BLaER1 treated with 17β-estradiol and CSF1 and Interleukin-3, amounts not matched to agents 10 nM and 100 nM (cell line): ENCODE data around the gene ZFYVE28.

Experiments used
- H3K27ac ChIP-seq, 11 experiments: shearing (Covaris generic); formaldehyde crosslinking; 2 replicates each; pipeline ENCODE4 v1.8.1; 2022
- H3K27me3 ChIP-seq, 11 experiments: shearing (Covaris generic); formaldehyde crosslinking; 2 replicates each; pipeline ENCODE4 v1.8.1; 2022
- H3K36me3 ChIP-seq, 11 experiments: shearing (Covaris generic); formaldehyde crosslinking; 2 replicates each; pipeline ENCODE4 v1.8.1; 2022
- H3K4me1 ChIP-seq, 10 experiments: shearing (Covaris generic); formaldehyde crosslinking; 2 replicates each; pipeline ENCODE4 v1.8.1; 2022
- H3K4me2 ChIP-seq, 11 experiments: shearing (Covaris generic); formaldehyde crosslinking; 2 replicates each; pipeline ENCODE4 v1.8.1; 2022
- H3K4me3 ChIP-seq, 10 experiments: shearing (Covaris generic); formaldehyde crosslinking; 2 replicates each; pipeline ENCODE4 v1.8.1; 2022
- H3K9ac ChIP-seq, 11 experiments: shearing (Covaris generic); formaldehyde crosslinking; 2 replicates each; pipeline ENCODE4 v1.8.1; 2022
- H3K9me3 ChIP-seq, 11 experiments: shearing (Covaris generic); formaldehyde crosslinking; replicated peaks in 1 of 11; 2 replicates each; pipeline ENCODE4 v1.8.1; 2022
- H4K20me1 ChIP-seq, 11 experiments: shearing (Covaris generic); formaldehyde crosslinking; 2 replicates each; pipeline ENCODE4 v1.8.1; 2022
- Cebpa-rat ChIP-seq, 11 experiments: shearing (Covaris generic); IDR thresholded peaks; 2 replicates each; pipeline ENCODE4 v1.8.1; 2022

Gene ZFYVE28

DNA sequence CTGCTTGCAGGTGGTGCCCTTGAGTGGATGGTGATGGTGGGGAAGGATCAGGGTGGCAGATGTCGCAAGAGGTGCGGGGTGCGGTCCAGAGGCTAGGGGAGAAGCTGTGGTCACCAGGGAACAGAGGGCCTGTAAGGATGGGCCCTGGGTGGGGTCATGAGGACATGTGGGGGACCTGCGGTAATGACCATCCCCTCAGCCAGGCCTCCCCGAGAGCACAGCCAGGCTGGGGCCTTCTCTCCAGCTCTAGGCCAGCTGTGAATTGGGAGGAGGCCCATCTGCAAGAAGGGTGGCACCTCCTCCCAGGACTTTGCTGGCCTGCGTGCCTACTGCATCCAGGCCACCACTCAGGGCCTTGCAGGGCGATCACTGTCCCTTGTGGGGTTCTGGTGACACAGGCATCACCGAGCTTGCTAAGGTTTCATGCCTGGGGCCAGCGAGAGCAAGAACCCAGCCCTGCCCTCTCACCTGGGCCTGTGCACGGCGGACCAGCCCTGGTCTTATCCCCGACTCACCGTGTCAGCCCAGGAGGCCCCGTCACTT, 122.5 kb downstream of the ZFYVE28 start:
- H3K9ac ChIP-seq: no peak overlapping the region; a peak in 1 of 22 replicates
- peak in 3 of 11 experiments; percentile 8 to 20 (median 18); a peak in 1 of 22 replicates for TF ChIP-seq Cebpa-rat (IDR thresholded peaks at IDR 0.05)
- H3K27me3 ChIP-seq: peaks cover 0 to 2% (median 0%) of the 10 kb centered on the region in 11 experiments; a peak in 2 of 22 replicates
- H4K20me1 ChIP-seq: peaks cover 0 to 16% (median 0%) of the 10 kb centered on the region in 11 experiments; a peak in 4 of 22 replicates
- H3K4me2 ChIP-seq: peak overlapping the region in 10 of 11 experiments; percentile 37 to 77 (median 73); a peak in 19 of 22 replicates
- peaks cover 0 to 10% (median 4%) of the 10 kb centered on the region in 11 experiments; a peak in 7 of 22 replicates for H3K9me3 ChIP-seq
- no peak overlapping the region for H3K27ac ChIP-seq
- H3K4me1 ChIP-seq: peaks cover 13 to 65% (median 50%) of the 10 kb centered on the region in 10 experiments
- no peaks in the 10 kb centered on the region for H3K36me3 ChIP-seq
- H3K4me3 ChIP-seq: no peak overlapping the region

DNA sequence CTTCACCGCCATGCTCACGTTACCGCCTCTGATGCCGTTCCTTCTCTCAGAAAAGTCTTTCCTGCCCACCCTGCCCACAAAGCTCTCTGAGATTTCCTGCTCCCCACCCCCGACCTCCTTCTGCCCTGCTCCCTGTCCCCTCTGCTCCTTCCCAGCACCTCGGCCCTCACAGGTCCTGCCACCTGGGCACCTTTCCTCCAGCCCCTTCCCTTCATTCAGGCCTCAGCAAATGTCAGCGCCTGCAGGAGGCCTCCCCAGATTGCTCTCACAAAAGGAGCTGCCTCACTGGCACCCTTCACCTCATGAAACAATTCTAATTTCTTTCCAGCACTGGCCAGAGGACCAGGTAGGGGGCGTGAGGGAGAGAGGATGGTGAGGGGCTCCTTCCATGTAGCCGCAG, 122.9 kb downstream of the ZFYVE28 start:
- H3K9ac ChIP-seq: no peak overlapping the region; a peak in 1 of 22 replicates
- TF ChIP-seq Cebpa-rat (IDR thresholded peaks at IDR 0.05): peak in 1 of 11 experiments; percentile 15; a peak in 1 of 22 replicates

DNA sequence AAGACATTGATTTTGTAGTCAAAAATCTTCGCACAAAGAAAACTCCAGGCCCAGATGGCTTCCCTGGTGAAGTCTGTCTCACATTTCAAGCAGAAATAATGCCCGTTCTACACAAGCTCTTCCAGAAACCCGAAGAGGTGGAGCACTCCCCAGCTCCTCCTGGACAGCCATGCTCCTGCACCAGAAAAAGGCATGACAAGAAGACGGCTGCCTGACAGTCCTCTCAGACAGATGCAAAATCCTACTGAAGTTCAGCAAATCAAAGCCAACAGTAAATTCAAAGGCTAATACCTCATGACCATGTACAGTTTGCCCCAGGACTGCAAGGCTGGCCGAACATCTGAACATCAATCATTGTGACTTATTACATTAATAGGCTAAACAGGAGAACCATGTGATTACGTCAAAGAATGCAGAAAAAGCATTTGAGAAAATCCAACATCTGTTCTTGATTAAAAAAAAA, 125.8 kb downstream of the ZFYVE28 start:
- Histone ChIP-seq H3K4me2 (peak overlapping the region in 2 of 11 experiments; percentile 90 to 95; a peak in 1 of 22 replicates), H3K27me3 (peaks cover 0 to 13% (median 0%) of the 10 kb centered on the region in 11 experiments; a peak in 4 of 22 replicates), H3K9ac (no peak overlapping the region), H3K27ac (no peak overlapping the region), H4K20me1 (peaks cover 0 to 24% (median 0%) of the 10 kb centered on the region in 11 experiments; a peak in 5 of 22 replicates), H3K4me1 (peaks cover 25 to 66% (median 59%) of the 10 kb centered on the region in 10 experiments), H3K36me3 (no peaks in the 10 kb centered on the region), H3K9me3 (peaks cover 0 to 10% (median 4%) of the 10 kb centered on the region in 11 experiments; a peak in 7 of 22 replicates), H3K4me3 (no peak overlapping the region)
- no peak for TF ChIP-seq Cebpa-rat (IDR thresholded peaks at IDR 0.05)

More for the DNA sequence above, 122.9 kb downstream of the ZFYVE28 start:
- Histone ChIP-seq H3K9me3 (peaks cover 0 to 10% (median 4%) of the 10 kb centered on the region in 11 experiments; a peak in 7 of 22 replicates), H4K20me1 (peaks cover 0 to 18% (median 3%) of the 10 kb centered on the region in 11 experiments; a peak in 5 of 22 replicates), H3K27ac (no peak overlapping the region), H3K4me1 (peaks cover 17 to 65% (median 54%) of the 10 kb centered on the region in 10 experiments), H3K4me3 (no peak overlapping the region), H3K27me3 (peaks cover 0 to 6% (median 0%) of the 10 kb centered on the region in 11 experiments; a peak in 4 of 22 replicates), H3K36me3 (no peaks in the 10 kb centered on the region), H3K4me2 (peak overlapping the region in 10 of 11 experiments; percentile 37 to 77 (median 73); a peak in 20 of 22 replicates)

DNA sequence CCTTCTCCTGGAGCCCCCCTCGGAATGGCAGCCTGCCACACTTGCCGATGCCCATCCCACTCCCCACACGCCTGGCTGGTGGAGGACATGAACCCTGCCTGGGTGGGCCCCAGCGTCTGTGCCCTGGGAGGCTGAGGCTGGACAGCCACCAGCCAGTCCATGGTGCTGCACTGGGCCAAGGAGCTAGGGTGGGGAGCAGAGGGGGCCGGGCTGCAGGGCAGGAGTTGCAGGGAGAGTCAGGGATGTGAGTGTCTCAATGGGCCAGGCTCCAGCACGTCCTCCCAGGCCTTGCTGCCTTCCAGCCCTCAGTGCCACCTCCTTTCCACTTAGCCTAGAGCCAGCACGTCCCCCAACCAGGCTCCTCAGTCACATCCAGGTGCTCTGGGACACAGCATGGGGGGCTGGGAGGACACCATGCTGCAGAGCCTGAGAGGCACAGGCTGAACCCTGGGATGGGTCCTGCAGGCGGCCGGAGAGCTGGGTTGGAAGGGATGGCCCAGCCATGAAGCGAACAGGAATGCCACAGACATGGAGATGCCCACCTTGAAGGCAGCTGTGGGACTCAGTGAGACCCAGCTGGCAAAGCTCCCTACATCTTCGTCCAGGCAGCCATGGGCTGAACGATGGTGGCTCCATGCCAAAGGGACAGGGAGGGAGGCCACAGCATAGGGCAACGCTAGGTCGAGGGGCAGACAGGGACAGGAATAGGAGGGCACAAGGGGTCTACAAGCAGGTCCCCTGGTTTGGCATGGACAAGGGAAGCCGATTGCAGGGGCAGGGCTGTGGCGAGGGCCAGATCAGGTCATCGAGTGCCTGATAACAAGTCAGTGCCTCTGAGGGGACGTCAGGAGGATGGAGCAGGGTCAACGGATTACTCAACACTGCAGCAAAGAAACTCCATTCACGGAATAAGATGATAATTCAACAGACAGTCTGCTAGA, 126.5 kb downstream of the ZFYVE28 start:
- Histone ChIP-seq H4K20me1 (peaks cover 0 to 24% (median 0%) of the 10 kb centered on the region in 11 experiments; a peak in 5 of 22 replicates), H3K27me3 (peaks cover 0 to 13% (median 0%) of the 10 kb centered on the region in 11 experiments; a peak in 4 of 22 replicates), H3K4me3 (no peak overlapping the region), H3K4me2 (peak overlapping the region in 9 of 11 experiments; percentile 74 to 95 (median 90); a peak in 19 of 22 replicates), H3K4me1 (peaks cover 25 to 62% (median 55%) of the 10 kb centered on the region in 10 experiments), H3K9me3 (peaks cover 0 to 10% (median 4%) of the 10 kb centered on the region in 11 experiments; a peak in 7 of 22 replicates), H3K27ac (peak overlapping the region in 2 of 11 experiments; percentile 0 to 26; a peak in 3 of 22 replicates), H3K36me3 (no peaks in the 10 kb centered on the region; a peak in 1 of 22 replicates), H3K9ac (no peak overlapping the region; a peak in 1 of 22 replicates)
- TF ChIP-seq Cebpa-rat (IDR thresholded peaks at IDR 0.05): no peak

DNA sequence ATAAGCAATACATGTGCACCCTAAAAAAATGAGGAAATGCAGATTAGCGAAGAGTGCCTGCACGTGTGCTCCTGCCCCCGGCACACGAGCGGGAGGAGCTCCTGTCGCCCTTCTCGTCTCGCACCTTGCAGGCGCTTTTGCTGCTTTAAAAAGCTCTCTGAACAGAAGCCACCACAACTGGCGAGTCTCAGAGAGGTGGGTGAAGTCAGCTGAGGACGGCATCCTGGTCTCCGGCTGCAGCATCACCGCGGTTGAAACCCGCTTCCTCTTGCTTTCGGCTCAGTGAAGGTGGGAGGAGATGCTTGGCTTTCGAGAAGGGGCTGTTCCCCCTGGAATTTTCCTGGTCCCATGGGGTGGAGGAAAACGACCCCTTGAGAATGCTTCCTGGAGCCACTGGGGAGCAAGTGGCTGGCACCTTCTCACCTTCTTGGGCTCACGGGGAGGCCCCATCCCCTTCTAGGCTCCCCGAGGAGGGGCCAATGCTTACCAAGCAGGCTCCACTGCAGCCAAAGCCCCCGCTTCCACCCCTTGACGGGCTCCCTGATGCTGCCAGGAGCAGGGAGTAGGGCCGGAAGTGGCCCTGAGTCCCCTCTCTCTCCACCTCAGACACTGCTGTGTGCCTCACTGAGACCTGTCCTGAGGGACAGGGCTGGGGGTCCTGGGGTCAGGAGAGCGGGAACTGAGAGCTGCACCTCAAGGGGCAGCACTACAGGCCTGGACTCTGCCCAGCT, 127.3 kb downstream of the ZFYVE28 start:
- Histone ChIP-seq H3K9ac (peak overlapping the region in 5 of 11 experiments; percentile 7 to 47 (median 30); a peak in 5 of 22 replicates), H3K4me3 (no peak overlapping the region)

DNA sequence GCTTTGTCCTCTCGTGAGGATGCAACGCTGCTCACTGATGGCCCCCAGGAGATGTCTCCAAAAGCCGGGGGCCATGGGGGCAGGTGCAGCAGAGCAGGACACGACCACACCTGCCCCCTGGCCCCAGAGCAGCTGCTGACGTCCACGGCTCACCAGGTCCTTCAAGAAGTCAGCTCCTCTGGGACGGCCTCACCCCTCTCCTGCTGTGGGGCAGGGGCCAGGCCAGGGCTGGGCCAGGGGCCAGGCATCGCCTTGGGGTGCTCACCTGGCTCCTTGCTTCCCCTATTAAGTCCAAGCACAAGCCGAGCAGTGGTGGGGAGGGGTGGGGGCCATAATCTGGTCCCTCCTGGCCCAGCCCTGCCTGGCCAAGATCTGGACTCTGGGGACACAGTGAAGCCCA, 128.0 kb downstream of the ZFYVE28 start:
- Histone ChIP-seq H3K27ac (peak overlapping the region in 3 of 11 experiments; percentile 19 to 30 (median 22); a peak in 4 of 22 replicates), H3K36me3 (no peaks in the 10 kb centered on the region; a peak in 1 of 22 replicates), H3K9ac (peak overlapping the region in 6 of 11 experiments; percentile 26 to 47 (median 32); a peak in 8 of 22 replicates), H3K27me3 (peaks cover 0 to 13% (median 0%) of the 10 kb centered on the region in 11 experiments; a peak in 4 of 22 replicates), H3K4me2 (peak overlapping the region; percentile 46 to 95 (median 87)), H3K4me1 (peaks cover 29 to 57% (median 49%) of the 10 kb centered on the region in 10 experiments), H4K20me1 (peaks cover 0 to 24% (median 0%) of the 10 kb centered on the region in 11 experiments; a peak in 6 of 22 replicates), H3K9me3 (peaks cover 0 to 10% (median 4%) of the 10 kb centered on the region in 11 experiments; a peak in 7 of 22 replicates), H3K4me3 (no peak overlapping the region)
- TF ChIP-seq Cebpa-rat (IDR thresholded peaks at IDR 0.05): no peak

More for the DNA sequence above, 127.3 kb downstream of the ZFYVE28 start:
- no peak for TF ChIP-seq Cebpa-rat (IDR thresholded peaks at IDR 0.05)
- Histone ChIP-seq H3K27me3 (peaks cover 0 to 13% (median 0%) of the 10 kb centered on the region in 11 experiments; a peak in 4 of 22 replicates), H3K4me2 (peak overlapping the region; percentile 46 to 95 (median 87)), H3K36me3 (no peaks in the 10 kb centered on the region; a peak in 1 of 22 replicates), H3K27ac (peak overlapping the region in 4 of 11 experiments; percentile 0 to 30 (median 16); a peak in 3 of 22 replicates), H3K9me3 (peaks cover 0 to 10% (median 4%) of the 10 kb centered on the region in 11 experiments; a peak in 7 of 22 replicates), H4K20me1 (peaks cover 0 to 24% (median 0%) of the 10 kb centered on the region in 11 experiments; a peak in 5 of 22 replicates), H3K4me1 (peaks cover 27 to 57% (median 49%) of the 10 kb centered on the region in 10 experiments)

DNA sequence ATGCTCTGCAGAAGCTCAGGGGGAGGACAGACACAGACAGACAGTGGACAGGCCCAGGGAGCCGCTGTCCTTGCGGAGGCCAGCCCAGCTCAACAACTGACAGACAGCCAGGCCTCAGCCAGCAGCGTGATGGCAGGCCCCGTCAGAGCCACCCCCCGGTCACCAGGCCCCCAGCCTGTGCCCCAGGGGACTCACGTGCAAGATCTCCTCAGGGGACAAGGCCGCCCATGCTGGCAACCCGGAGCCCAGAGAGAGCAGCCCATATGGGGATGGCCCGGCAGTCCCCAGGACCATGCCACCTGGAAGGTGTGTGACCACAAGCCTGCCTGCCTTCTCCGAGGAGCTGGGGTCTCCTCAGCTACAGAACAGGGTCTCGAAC, 128.5 kb downstream of the ZFYVE28 start:
- peak overlapping the region; percentile 46 to 95 (median 87); a peak in 21 of 22 replicates for H3K4me2 ChIP-seq
- peaks cover 0 to 10% (median 4%) of the 10 kb centered on the region in 11 experiments; a peak in 7 of 22 replicates for H3K9me3 ChIP-seq
- H3K27me3 ChIP-seq: peaks cover 0 to 13% (median 0%) of the 10 kb centered on the region in 11 experiments; a peak in 4 of 22 replicates
- H3K9ac ChIP-seq: peak overlapping the region in 6 of 11 experiments; percentile 18 to 47 (median 31); a peak in 10 of 22 replicates
- H3K27ac ChIP-seq: peak overlapping the region in 2 of 11 experiments; percentile 22 to 30; a peak in 5 of 22 replicates
- TF ChIP-seq Cebpa-rat (IDR thresholded peaks at IDR 0.05): no peak
- no peak overlapping the region for H3K4me3 ChIP-seq
- peaks cover 32 to 57% (median 49%) of the 10 kb centered on the region in 10 experiments for H3K4me1 ChIP-seq
- peaks cover 0 to 24% (median 0%) of the 10 kb centered on the region in 11 experiments; a peak in 6 of 22 replicates for H4K20me1 ChIP-seq
- no peaks in the 10 kb centered on the region; a peak in 1 of 22 replicates for H3K36me3 ChIP-seq
